ENCODE measurements around the gene MRGPRF.

- TF ChIP-seq BCL6B (tag by site-specific recombination; IDR thresholded peaks at IDR 0.05) (no peak), BCL11A (tag by site-specific recombination; IDR thresholded peaks at IDR 0.05; ENCODE audit: low read depth) (no peak), ZNF488 (tag by site-specific recombination; IDR thresholded peaks at IDR 0.05) (no peak), ZNF544 (tag by site-specific recombination; IDR thresholded peaks at IDR 0.05) (no peak), ZNF660 (tag by site-specific recombination; IDR thresholded peaks at IDR 0.05) (no peak), PRDM2 (tag by site-specific recombination; IDR thresholded peaks at IDR 0.05; ENCODE audit: borderline replicate concordance) (no peak), CTCF (tag by site-specific recombination; IDR thresholded peaks at IDR 0.05) (no peak)
Measured at GRCh38 chr11:68970921-68971636, 42.0 kb downstream of the MRGPRF start.
